IMR-90 (cell line): ENCODE measurements around the gene SDK1. TPM values are rescaled to one million over a fixed set of nuclear protein-coding genes. Genes with fewer than 3 reads are reported as not detected.
"Not testable (repeated sequence)": the region's sequence is repeated elsewhere in the genome, so short reads cannot be mapped to it uniquely, and the experiment has no call there.

Experiments
- ATAC-seq: fragments of 200-7000 bp; cut with Tn5 transposase; 2 replicates; pipeline ENCODE4 v1.9.1; 2020; ENCODE audit warnings: low read depth, mild to moderate bottlenecking, moderate library complexity
- BruUV-seq: library from RNA; stranded (reverse); fragments of 400-500 nt; replicated peaks from 2 replicates; lab custom pipeline; 2021; lab: Mats Ljungman, UMichigan
- CTCF ChIA-PET: fragments of 300-600 bp; formaldehyde crosslinking; extraction: SDS; loops from one replicate; lab custom pipeline; 2021; ENCODE audit warnings: antibody characterized with exemption; lab: Yijun Ruan, JAX
- POLR2A ChIA-PET: fragments of 300-600 bp; sonication (Branson Sonifier 250); formaldehyde crosslinking; loops from one replicate; lab custom pipeline; 2022; ENCODE audit warnings: antibody characterized with exemption; ENCODE audit not compliant: unreplicated experiment; lab: Charles Lee
- DNase-seq: peaks from one replicate; pipeline ENCODE4 v3.0.0; 2013
- H2AFZ ChIP-seq: replicated peaks from 2 replicates; pipeline ENCODE3; 2013; ENCODE audit warnings: low read length, mild to moderate bottlenecking; ENCODE audit not compliant: poor library complexity
- H2AK5ac ChIP-seq: 2 replicates; pipeline ENCODE4 v1.6.1; 2013; ENCODE audit warnings: low read depth, low read length, inconsistent platforms
- H2AK9ac ChIP-seq: replicated peaks from 2 replicates; pipeline ENCODE3; 2013; ENCODE audit warnings: mild to moderate bottlenecking, low read depth, low read length, moderate library complexity; ENCODE audit not compliant: poor library complexity
- H2BK120ac ChIP-seq: 2 replicates; pipeline ENCODE4 v1.6.1; 2013; ENCODE audit warnings: low read depth, low read length, inconsistent platforms
- H2BK15ac ChIP-seq: 3 replicates; pipeline ENCODE4 v1.6.1; 2013; ENCODE audit warnings: low read depth, low read length, inconsistent platforms
- H2BK20ac ChIP-seq: 2 replicates; pipeline ENCODE4 v1.6.1; 2013; ENCODE audit warnings: low read depth, mild to moderate bottlenecking, inconsistent platforms, low read length, moderate library complexity
- H2BK5ac ChIP-seq: 2 replicates; pipeline ENCODE4 v1.6.1; 2013; ENCODE audit warnings: mild to moderate bottlenecking, low read depth, low read length, inconsistent platforms; ENCODE audit not compliant: poor library complexity, severe bottlenecking
- H3K14ac ChIP-seq: replicated peaks from 2 replicates; pipeline ENCODE4 v1.6.1; 2013; ENCODE audit warnings: low read depth, low read length, inconsistent platforms
- H3K18ac ChIP-seq: 2 replicates; pipeline ENCODE4 v1.6.1; 2013; ENCODE audit warnings: low read depth, low read length, control low read depth
- H3K23ac ChIP-seq: 2 replicates; pipeline ENCODE4 v1.6.1; 2013; ENCODE audit warnings: low read depth, low read length, inconsistent platforms
- H3K27ac ChIP-seq: 2 replicates; pipeline ENCODE4 v1.5.1; 2013; ENCODE audit warnings: mild to moderate bottlenecking, control low read depth, low read length; ENCODE audit not compliant: insufficient read depth
- H3K27me3 ChIP-seq: 2 replicates; pipeline ENCODE4 v1.6.1; 2013; ENCODE audit warnings: low read length; ENCODE audit not compliant: control insufficient read depth, insufficient read depth
- H3K36me3 ChIP-seq: 2 replicates; pipeline ENCODE4 v1.6.1; 2013; ENCODE audit warnings: low read length, mixed read lengths; ENCODE audit not compliant: control insufficient read depth, insufficient read depth
- H3K4ac ChIP-seq: 2 replicates; pipeline ENCODE4 v1.6.1; 2013; ENCODE audit warnings: low read depth, low read length, inconsistent platforms
- H3K4me1 ChIP-seq: 2 replicates; pipeline ENCODE4 v1.6.1; 2013; ENCODE audit warnings: low read length, mixed read lengths; ENCODE audit not compliant: control insufficient read depth, insufficient read depth
- H3K4me2 ChIP-seq: 2 replicates; pipeline ENCODE4 v1.6.1; 2013; ENCODE audit warnings: low read depth, mild to moderate bottlenecking, control low read depth, low read length, moderate library complexity
- H3K4me3 ChIP-seq: 2 replicates; pipeline ENCODE4 v1.5.1; 2013; ENCODE audit warnings: low read depth, mild to moderate bottlenecking, control low read depth, low read length, moderate library complexity; ENCODE audit not compliant: insufficient read depth
- H3K56ac ChIP-seq: 2 replicates; pipeline ENCODE4 v1.6.1; 2013; ENCODE audit warnings: low read length, inconsistent platforms; ENCODE audit not compliant: insufficient read depth; ENCODE audit errors: extremely low read depth
- H3K79me1 ChIP-seq, 2 experiments: 2 replicates each; pipeline ENCODE4 v1.6.1; 2013; ENCODE audit warnings: low read length in 2 of 2, inconsistent platforms in 1 of 2, low read depth in 1 of 2
- H3K9ac ChIP-seq: 2 replicates; pipeline ENCODE4 v1.6.1; 2013; ENCODE audit warnings: low read depth, low read length, control low read depth
- H3K9me1 ChIP-seq: 2 replicates; pipeline ENCODE4 v1.6.1; 2013; ENCODE audit warnings: low read length, inconsistent platforms; ENCODE audit not compliant: insufficient read depth
- H3K9me3 ChIP-seq: 2 replicates; pipeline ENCODE4 v1.6.1; 2013; ENCODE audit warnings: low read length; ENCODE audit not compliant: control insufficient read depth, insufficient read depth
- H4K20me1 ChIP-seq: 2 replicates; pipeline ENCODE4 v1.6.1; 2013; ENCODE audit warnings: low read length, inconsistent platforms; ENCODE audit not compliant: insufficient read depth
- H4K5ac ChIP-seq: 2 replicates; pipeline ENCODE4 v1.6.1; 2013; ENCODE audit warnings: mild to moderate bottlenecking, low read depth, low read length, control low read depth
- H4K8ac ChIP-seq, 2 experiments: 2 replicates each; pipeline ENCODE4 v1.6.1; 2013; ENCODE audit warnings: low read depth in 2 of 2, low read length in 2 of 2, control low read depth in 1 of 2, inconsistent platforms in 1 of 2
- H4K91ac ChIP-seq: 2 replicates; pipeline ENCODE4 v1.6.1; 2013; ENCODE audit warnings: low read depth, low read length, inconsistent platforms; ENCODE audit not compliant: insufficient read depth
- WGBS, 2 experiments: methylation state at CpG; one replicate each; pipeline versions ENCODE4 v1.1.5 to v1.1.7; 2013; ENCODE audit warnings: missing lambda C conversion rate in 2 of 2; ENCODE audit not compliant: insufficient read length in 1 of 2; ENCODE audit errors: extremely low coverage in 2 of 2; 5-methylcytosine and 5-hydroxymethylcytosine counted together
- dilution Hi-C: fragments of 300-500 bp; cut with HindIII; formaldehyde crosslinking; loops from one replicate; pipeline ENCODE4 v1.14.3; 2018; ENCODE audit warnings: low sequenced_read_pairs; ENCODE audit not compliant: unreplicated experiment
- in situ Hi-C: fragments of 300-500 bp; cut with MboI; formaldehyde crosslinking; loops from 3 replicates; pipeline ENCODE4 v1.14.3; 2019; ENCODE audit warnings: low sequenced_read_pairs, inconsistent platforms, mixed read lengths
- intact Hi-C: fragments of 100-400 bp; cut with micrococcal nuclease; formaldehyde crosslinking; loops from 2 replicates; pipeline ENCODE4 v1.10.0; 2022
- polyA plus RNA-seq, 3 experiments: library from polyadenylated mRNA; depleted of rRNA; stranded (reverse); fragments of >200 nt; gene quantifications; 2 replicates each; pipeline ENCODE4 v1.2.3, GENCODE V29; 2012; ENCODE audit warnings: low replicate concordance in 1 of 3
- total RNA-seq: library from RNA; depleted of rRNA; stranded (reverse); fragments of >200 nt; gene quantifications from 2 replicates; pipeline ENCODE4 v1.2.3, GENCODE V29; 2012

SDK1 gene
- total and polyA plus RNA-seq, 2 of the 4 experiments (the other 2 are of a cell fraction), result 1.5 to 1.6 TPM

DNA sequence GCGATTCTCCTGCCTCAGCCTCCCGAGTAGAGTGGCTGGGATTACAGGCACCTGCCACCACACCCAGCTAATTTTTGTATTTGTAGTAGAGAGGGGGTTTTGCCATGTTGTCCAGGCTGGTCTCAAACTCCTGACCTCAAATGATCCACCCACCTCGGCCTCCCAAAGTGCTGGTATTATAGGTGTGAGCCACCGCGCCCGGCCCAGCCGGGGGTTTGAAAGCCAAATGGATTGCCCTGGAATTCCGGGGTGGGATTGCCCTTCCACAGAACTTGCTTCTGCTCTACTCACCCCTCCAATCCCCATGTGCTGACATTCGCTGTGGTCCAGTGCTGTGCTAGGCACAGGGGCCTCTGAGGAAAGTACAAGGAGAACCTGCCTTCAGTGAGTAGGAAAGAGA is 793.1 kb downstream of the SDK1 start:
- H4K8ac ChIP-seq, H2AK5ac ChIP-seq, H2AFZ ChIP-seq, H3K4me2 ChIP-seq, H3K9ac ChIP-seq, intact Hi-C loops, H3K14ac ChIP-seq, H3K18ac ChIP-seq, H3K56ac ChIP-seq, dilution Hi-C loops, POLR2A ChIA-PET, DNase-seq, BruUV-seq, H3K36me3 ChIP-seq, H3K27me3 ChIP-seq, H4K20me1 ChIP-seq, in situ Hi-C loops, H2BK20ac ChIP-seq, H4K91ac ChIP-seq, H3K23ac ChIP-seq, H3K4me1 ChIP-seq, H4K5ac ChIP-seq, H3K9me1 ChIP-seq, H3K4me3 ChIP-seq, H2BK5ac ChIP-seq, H2BK120ac ChIP-seq, H3K79me1 ChIP-seq, H2BK15ac ChIP-seq, H2AK9ac ChIP-seq, ATAC-seq, H3K27ac ChIP-seq, H3K4ac ChIP-seq: not testable (repeated sequence)
- no CpG with 5 or more reads among the region's 9 CpGs for WGBS, 2 experiments
- H3K9me3 ChIP-seq, result peaks cover 11% of the 10 kb centered on the region
- CTCF ChIA-PET, result interaction anchor here (0.6 kb wide), 1 partner anchor 17 kb away, joined by 3 read pairs; no protein-coding TSS in a partner anchor
